Heart right ventricle (tissue), 16 donors: ENCODE data around the gene VANGL2. TPM values are rescaled to one million over a fixed set of nuclear protein-coding genes. Genes with fewer than 3 reads are reported as not detected.

Experiments used
- ATAC-seq, 8 donors: fragments of 200-7000 bp; cut with Tn5 transposase; one replicate each; pipeline ENCODE4 v1.9.1; 2020; ENCODE audit warnings: mild to moderate bottlenecking in 8 of 8, moderate library complexity in 8 of 8, moderate number of reproducible peaks in 1 of 8
- DNase-seq, 2 donors: peaks; one replicate each; pipeline ENCODE4 v3.0.0-alpha.2; 2020
- H3K27ac ChIP-seq, 10 donors: fragments of 200-600 bp; sonication (generic) in 2 of 10; one replicate each; pipeline versions ENCODE4 v1.5.0 to v1.8.0; 2020 to 2022; ENCODE audit warnings: mild to moderate bottlenecking in 3 of 10
- H3K27me3 ChIP-seq, 7 donors: fragments of 200-600 bp; one replicate each; pipeline ENCODE4 v1.8.0; 2021 to 2022; ENCODE audit warnings: mild to moderate bottlenecking in 2 of 7
- H3K36me3 ChIP-seq, 9 donors: fragments of 200-600 bp; sonication (generic) in 1 of 9; one replicate each; pipeline versions ENCODE4 v1.5.0 to v1.8.0; 2020 to 2022; ENCODE audit warnings: mild to moderate bottlenecking in 2 of 9
- H3K4me1 ChIP-seq, 9 donors: fragments of 200-600 bp; sonication (generic) in 1 of 9; one replicate each; pipeline versions ENCODE4 v1.5.0 to v1.8.0; 2020 to 2022; ENCODE audit warnings: mild to moderate bottlenecking in 4 of 9
- H3K4me3 ChIP-seq, 10 donors: fragments of 200-600 bp; sonication (generic) in 2 of 10; one replicate each; pipeline versions ENCODE4 v1.5.0 to v1.8.0; 2020 to 2022; ENCODE audit warnings: mild to moderate bottlenecking in 7 of 10, moderate library complexity in 2 of 10
- H3K9me3 ChIP-seq, 11 donors: fragments of 200-600 bp in 10 of 11; sonication (generic) in 2 of 11; one replicate each; pipeline versions ENCODE4 v1.5.0 to v1.8.0; 2013 to 2022; ENCODE audit warnings: mild to moderate bottlenecking in 2 of 11, control low read depth in 1 of 11, moderate library complexity in 1 of 11
- CTCF ChIP-seq, 9 donors: fragments of 200-600 bp; sonication (generic) in 2 of 9; IDR thresholded peaks; one replicate each; pipeline versions ENCODE4 v1.5.0 to v1.8.0; 2021 to 2022; ENCODE audit warnings: antibody characterized with exemption in 9 of 9, mild to moderate bottlenecking in 5 of 9, moderate library complexity in 1 of 9
- WGBS, 2 donors: extraction: QIAGEN DNeasy Blood & Tissue Kit; methylation state at CpG; one replicate each; pipeline ENCODE4 v1.1.7; 2013; ENCODE audit warnings: inconsistent platforms in 1 of 2; 5-methylcytosine and 5-hydroxymethylcytosine counted together
- intact Hi-C, 10 donors: fragments of 100-400 bp; cut with DNase I; formaldehyde crosslinking; loops; one replicate each; pipeline versions ENCODE4 v1.11.1 to v1.14.2; 2022
- polyA plus RNA-seq, 2 donors: library from polyadenylated mRNA; stranded (reverse); fragments of 200-250 nt; gene quantifications; one replicate each; pipeline ENCODE4 v1.2.3, GENCODE V29; 2013
- total RNA-seq, 10 donors: library from RNA; stranded (reverse); fragmentation: NEBNext Ultra II Directional in 3 of 10; extraction: Animal tissue kit (Norgen Biotek cat#: 25700) in 3 of 10; gene quantifications; one replicate each; pipeline versions ENCODE4 v1.2.1 to v1.2.4, GENCODE V29; 2021 to 2023
- donor health status: Arrhythmogenic right ventricular cardiomyopathy.
- donor health status: ischemic (EF 13 %, LVEDD 7.1; RV severe dilation, severe dysfunction).
- donor health status: healthy with polysubstance abuse.
- donor health status: DM: no; HTN: yes; CAD: no.
- donor health status: DM: no; HTN: no; CAD: no.
- donor health status: ischemic (EF 25% LVEDD 6.9; RV normal size, moderate dysfunction).
- donor health status: ischemic (EF 25% LVEDD 5.7; RV mildly dilated, moderate dysfunction).
- donor health status: healthy.
- donor health status: DM: yes; HTN: yes; CAD: no.
- donor health status: Ischemic cardiomyopathy.
- donor health status: ischemic (EF 35%, LVEDD 5.7; RV mildly dilated, moderate dysfunction).
- donor health status: nonischemic (EF 11% LVEDD 7.7; RV severe dilation, severe dysfunction).
- donor health status: DM: yes; HTN: yes; CAD: no.
- donor health status: PGD.
- donor health status: ischemic (EF 29% LVEDD 5.4; RV normal size, mild dysfunction).
- donor health status: nonischemic (EF 23%, LVEDD 6.1; RV moderate dilation, normal function).

The VANGL2 gene
- total and polyA plus RNA-seq, 12 donors = 0.68 to 4.1 (median 1.9) TPM

GRCh38 chr1:160366731-160367515 lies 33.4 kb upstream of the VANGL2 start, which contains the start of gene NHLH1:
Gene NHLH1, plus strand, starts transcription at chr1:160367071. Its CDS starts 3,661 bp downstream, at chr1:160370732.
- Histone ChIP-seq H3K9me3 (no peaks in the 10 kb centered on the region), H3K27ac (no peak within 1 kb of the TSS), H3K4me1 (peaks cover 0 to 3% (median 0%) of the 10 kb centered on the region in 9 donors), H3K4me3 (no peak within 1 kb of the TSS), H3K27me3 (peaks cover 0 to 28% (median 11%) of the 10 kb centered on the region in 7 donors), H3K36me3 (no peaks in the 10 kb centered on the region)
- TF ChIP-seq CTCF (IDR thresholded peaks at IDR 0.05) = no peak
- ATAC-seq (peak in 2 of 8 donors; percentile 7 to 35), DNase-seq (no peak)
- 56 to 63% methylated on average over 15 of the region's 15 CpGs for WGBS, 2 donors
- intact Hi-C loops = no loop called here

- intact Hi-C loops = no loop called here
- WGBS, 2 donors = 36 to 37% methylated on average over 4 of the region's 4 CpGs
These were observed 32.9 kb upstream of the VANGL2 start for GRCh38 chr1:160367516-160367900.

GRCh38 chr1:160367934-160368923 lies 32.1 kb upstream of the VANGL2 start:
- no peak for TF ChIP-seq CTCF (IDR thresholded peaks at IDR 0.05)
- ATAC-seq = no peak

More at GRCh38 chr1:160367516-160367900, 32.9 kb upstream of the VANGL2 start:
- H3K27me3 ChIP-seq = peaks cover 0 to 34% (median 14%) of the 10 kb centered on the region in 7 donors
- ATAC-seq (no peak), DNase-seq (no peak)
- no peak overlapping the region for H3K4me3 ChIP-seq
- H3K4me1 ChIP-seq = peaks cover 0 to 3% (median 0%) of the 10 kb centered on the region in 9 donors
- no peak overlapping the region for H3K27ac ChIP-seq
- no peak for TF ChIP-seq CTCF (IDR thresholded peaks at IDR 0.05)
- H3K9me3 ChIP-seq = no peaks in the 10 kb centered on the region
- no peaks in the 10 kb centered on the region for H3K36me3 ChIP-seq

GRCh38 chr1:160369087-160369486 lies 31.3 kb upstream of the VANGL2 start:
- Histone ChIP-seq H3K27me3 (peaks cover 0 to 38% (median 14%) of the 10 kb centered on the region in 7 donors), H3K4me3 (no peak overlapping the region), H3K27ac (no peak overlapping the region), H3K36me3 (no peaks in the 10 kb centered on the region), H3K9me3 (no peaks in the 10 kb centered on the region), H3K4me1 (peaks cover 0 to 6% (median 0%) of the 10 kb centered on the region in 9 donors)
- no peak for DNase-seq
- no peak for TF ChIP-seq CTCF (IDR thresholded peaks at IDR 0.05)
- intact Hi-C loops = no loop called here
- 79 to 89% methylated on average over 1 of the region's 1 CpG for whole genome bisulfite sequencing, 2 donors
- ATAC-seq = no peak

More at GRCh38 chr1:160367934-160368923, 32.1 kb upstream of the VANGL2 start:
- Histone ChIP-seq H3K9me3 (no peaks in the 10 kb centered on the region), H3K27ac (no peak overlapping the region), H3K36me3 (no peaks in the 10 kb centered on the region), H3K27me3 (peaks cover 0 to 38% (median 14%) of the 10 kb centered on the region in 7 donors), H3K4me1 (peaks cover 0 to 3% (median 0%) of the 10 kb centered on the region in 9 donors), H3K4me3 (no peak overlapping the region)
- no peak for DNase-seq
- WGBS, 2 donors = 75 to 76% methylated on average over 4 of the region's 4 CpGs
- intact Hi-C loops = no loop called here
